NCI-H2196 treated with DMSO at 0.1 percent for 48 hours (cell line): Measurements from ENCODE around the gene ETFA.

ENCODE experiments used
- DNase-seq: peaks from one replicate; lab custom pipeline; 2025; ENCODE audit not compliant: unreplicated experiment; lab: John Stamatoyannopoulos, UW

Gene ETFA

GRCh38 chr15:76223521-76223920 is 87.7 kb downstream of the ETFA start:
- no peak for DNase-seq

DNA sequence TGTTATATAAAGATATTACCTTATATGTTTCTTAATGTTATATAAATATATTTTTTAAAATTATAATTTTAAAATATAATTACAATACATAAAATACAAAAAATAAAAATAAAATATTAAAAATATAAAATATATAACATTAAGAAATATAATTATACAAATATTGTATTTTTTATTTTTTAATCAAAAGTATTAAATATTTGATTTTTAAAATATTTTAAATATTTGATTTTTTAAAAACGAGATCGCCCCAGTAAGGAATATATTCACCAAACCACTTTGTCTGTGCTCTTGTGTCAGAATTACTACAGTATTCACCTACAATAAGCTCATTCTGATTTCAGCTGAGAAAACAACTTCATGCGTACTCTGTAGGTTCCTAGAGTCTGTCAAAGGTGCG is 89.1 kb downstream of the ETFA start:
- no peak for DNase-seq

- no peak for DNase-seq
Measured at GRCh38 chr15:76221085-76221767, 90.0 kb downstream of the ETFA start.

- DNase-seq: no peak
Measured at GRCh38 chr15:76217882-76218217, 93.4 kb downstream of the ETFA start.

DNA sequence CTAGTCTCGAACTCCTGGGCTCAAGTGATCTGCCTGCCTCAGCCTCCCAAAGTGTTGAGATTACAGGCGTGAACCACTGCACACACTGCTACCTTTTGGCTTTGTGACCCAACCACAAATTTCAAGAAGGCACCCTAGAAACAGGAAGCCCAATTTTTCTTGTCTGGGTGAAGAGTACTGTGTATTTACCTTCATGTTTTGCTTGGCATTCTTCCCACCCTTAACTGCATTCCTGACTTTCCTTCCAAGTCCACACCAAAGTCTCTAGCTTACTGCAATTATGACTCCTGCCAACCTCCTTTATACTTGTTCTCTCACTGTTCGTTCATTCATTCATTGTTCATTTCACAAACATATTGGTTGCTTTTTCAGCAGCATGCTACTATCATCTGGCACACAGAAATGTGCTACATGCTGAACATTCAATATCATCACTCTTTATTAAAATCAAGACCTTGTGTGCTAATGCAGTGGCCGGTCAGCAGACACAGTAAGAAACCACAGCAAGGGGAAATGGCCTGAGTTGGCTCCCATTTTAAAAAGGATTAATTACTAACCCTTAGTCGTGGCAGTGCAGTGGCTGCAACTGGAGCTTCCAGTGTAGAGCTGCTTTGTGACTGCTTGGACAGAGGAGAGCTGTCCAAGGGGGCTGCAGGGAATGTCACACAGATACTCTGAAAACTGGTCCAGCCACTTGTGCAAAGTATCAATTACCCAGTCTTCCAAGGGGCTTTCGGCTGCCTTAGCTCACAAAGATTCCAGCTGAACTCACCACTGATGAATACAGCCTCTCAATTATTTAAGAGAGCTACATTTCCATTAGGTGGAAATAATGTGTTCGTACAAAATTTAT is 94.0 kb downstream of the ETFA start:
- no peak for DNase-seq

- DNase-seq: no peak
Measured at GRCh38 chr15:76215634-76216033, 95.6 kb downstream of the ETFA start.

DNA sequence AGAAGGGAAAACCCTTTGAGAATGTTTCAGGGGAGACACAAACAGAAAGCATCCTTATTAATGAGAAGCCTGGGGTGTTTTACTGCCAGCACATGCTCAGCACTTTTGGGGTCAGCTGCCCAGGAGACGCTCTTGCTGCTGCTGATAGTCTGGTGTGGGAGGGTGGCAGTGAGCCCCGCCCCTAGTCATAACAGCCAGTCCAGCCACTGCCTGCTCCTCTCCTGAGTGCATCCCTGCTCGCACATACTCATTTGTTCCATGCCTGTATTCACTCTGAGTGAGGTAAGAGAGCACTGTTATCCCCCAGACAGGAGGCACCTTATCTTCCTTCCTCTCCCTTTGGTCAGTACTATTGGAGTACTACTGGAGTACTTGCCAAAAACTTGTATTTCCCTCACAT is 101.3 kb downstream of the ETFA start:
- no peak for DNase-seq

- DNase-seq: no peak
Measured at GRCh38 chr15:76209523-76209922, 101.7 kb downstream of the ETFA start.

DNA sequence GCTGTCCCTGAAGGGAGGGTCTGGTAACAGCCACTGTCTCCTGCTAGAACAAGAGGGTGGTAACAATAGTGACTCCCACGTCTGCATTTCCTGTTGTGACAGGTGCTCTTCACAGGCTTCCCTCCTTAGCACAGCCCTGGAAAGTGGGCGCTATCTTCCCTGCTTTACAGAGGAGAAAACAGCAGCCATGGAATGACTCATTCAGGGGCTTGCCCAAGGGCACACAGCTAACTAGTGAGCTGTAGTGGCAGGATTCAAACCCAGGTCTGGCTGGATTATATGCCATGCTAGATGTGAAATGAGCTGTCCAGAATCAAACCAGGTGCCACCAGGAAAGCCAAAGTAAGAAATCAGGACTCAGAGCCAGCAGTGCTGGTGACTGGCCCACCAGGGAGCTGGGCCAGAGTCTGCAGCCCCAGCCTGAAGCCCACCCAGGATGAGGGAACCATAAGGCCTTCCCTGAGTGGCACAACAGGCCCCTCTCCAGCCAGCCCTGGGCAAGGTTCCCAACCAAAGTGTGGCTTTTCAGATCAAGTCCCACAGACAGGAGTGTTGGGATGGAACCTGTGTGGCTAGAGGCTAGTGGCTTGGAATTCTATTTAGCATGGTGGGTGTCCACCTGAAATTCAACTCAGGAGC is 102.4 kb downstream of the ETFA start:
- no peak for DNase-seq

- DNase-seq: no peak
Measured at GRCh38 chr15:76208084-76208785, 103.0 kb downstream of the ETFA start.

DNA sequence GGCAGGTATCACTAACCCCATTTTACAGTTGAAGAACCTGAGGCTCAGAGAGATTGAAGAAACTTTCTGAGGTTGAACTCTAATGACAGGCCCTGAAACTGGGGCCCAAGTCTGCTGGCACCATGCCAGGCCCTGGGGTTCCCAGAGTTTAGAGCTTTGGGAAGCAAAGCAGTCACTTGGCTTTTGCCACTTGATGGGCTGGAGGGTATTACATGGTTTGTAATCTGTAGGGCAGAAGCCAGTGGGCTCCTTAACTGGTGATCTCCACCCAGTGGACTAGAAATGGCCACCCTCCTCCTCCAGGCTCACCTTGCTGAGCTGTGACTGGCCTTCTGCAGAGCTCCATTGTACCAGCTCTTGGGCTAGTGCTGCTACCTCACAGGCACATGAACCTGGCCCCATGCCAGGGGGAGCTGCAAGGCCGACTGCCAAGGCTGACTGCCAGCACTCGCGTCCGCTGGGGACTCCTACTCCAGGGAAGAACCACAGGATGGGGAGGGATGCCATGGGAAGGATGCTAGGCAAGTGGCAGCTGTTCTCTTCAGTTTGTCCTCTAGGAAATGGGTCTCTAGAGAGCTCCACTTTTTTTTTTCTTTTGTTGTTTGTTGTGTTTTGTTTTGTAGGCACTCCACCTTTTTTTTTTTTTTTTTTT is 104.8 kb downstream of the ETFA start:
- peak; percentile 86 for DNase-seq

GRCh38 chr15:76204916-76205460 is 106.3 kb downstream of the ETFA start:
- no peak for DNase-seq

- DNase-seq: no peak
Measured at GRCh38 chr15:76204109-76204845, 107.0 kb downstream of the ETFA start.

- no peak for DNase-seq
Measured at GRCh38 chr15:76203346-76204108, 107.7 kb downstream of the ETFA start.

- DNase-seq: no peak
Measured at GRCh38 chr15:76201536-76202255, 109.6 kb downstream of the ETFA start.

DNA sequence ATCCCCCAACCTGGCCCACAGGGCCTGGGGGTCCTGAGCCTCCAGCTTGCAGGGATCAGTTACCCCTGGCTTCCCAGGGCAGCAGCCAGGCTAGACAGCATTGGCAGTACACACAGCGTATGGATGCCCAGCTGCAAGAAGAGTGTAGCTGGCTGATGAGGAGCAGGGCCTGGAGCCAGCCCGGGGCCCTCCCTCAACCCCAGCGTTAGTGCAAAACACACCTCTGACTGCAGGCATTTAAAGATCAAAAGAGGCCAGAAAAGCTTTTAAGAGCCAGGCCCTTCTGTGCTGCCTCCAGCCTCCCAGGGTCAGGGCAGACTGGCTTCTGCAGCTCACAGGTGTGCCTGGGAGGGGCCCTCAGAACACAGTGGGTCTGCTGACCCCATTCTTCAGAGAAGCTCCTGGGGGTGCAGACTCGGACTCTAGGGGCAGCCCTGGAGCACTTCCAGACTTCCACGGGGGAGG is 110.6 kb downstream of the ETFA start:
- no peak for DNase-seq

DNA sequence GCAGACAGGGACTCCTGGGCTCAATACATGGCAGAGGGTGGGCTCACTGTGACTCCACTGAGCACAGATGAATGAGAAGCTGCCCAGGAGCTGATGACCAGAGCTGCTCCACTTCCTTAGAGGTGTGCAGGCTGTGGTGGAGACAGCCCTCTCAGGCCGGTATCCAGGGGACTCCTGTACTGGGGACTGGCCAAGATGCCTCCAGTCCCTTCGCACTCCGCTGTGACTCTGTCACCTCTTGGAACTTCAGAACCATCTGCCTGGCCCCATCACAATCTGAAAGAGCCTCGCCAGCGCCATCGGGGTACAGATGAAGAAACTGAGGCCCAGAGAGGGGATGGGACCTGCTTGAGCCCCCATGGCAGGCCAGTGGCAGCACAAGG is 111.2 kb downstream of the ETFA start:
- no peak for DNase-seq
